ENCODE data around the gene OSBPL6. TPM values are rescaled to one million over a fixed set of nuclear protein-coding genes. Genes with fewer than 3 reads are reported as not detected.
"Not testable (repeated sequence)": the region's sequence is repeated elsewhere in the genome, so short reads cannot be mapped to it uniquely, and the experiment has no call there.

Gene OSBPL6
- total RNA-seq, 8 experiments from 2014 or later: 6.8 to 16.5 (median 11.2) TPM

DNA sequence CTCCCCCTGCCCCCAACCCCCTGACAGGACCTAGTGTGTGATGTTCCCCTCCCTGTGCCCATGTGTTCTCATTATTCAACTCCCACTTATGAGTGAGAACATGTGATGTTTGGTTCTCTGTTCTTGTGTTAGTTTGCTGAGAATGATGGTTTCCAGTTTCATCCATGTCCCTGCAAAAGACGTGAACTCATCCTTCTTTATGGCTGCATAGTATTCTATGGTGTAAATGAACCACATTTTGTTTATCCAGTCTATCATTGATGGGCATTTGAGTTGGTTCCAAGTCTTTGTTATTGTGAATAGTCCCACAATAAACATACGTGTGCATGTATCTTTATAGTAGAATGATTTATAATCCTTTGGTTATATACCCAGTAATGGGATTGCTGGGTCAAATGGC, 13.7 kb upstream of the OSBPL6 start:
- ATAC-seq (replicated peaks in 6 of 8); H3K27ac ChIP-seq; in situ Hi-C loops (cut with MboI; ENCODE audit: low pct_unique_long_range_greater_than_20kb in 2 of 9, low sequenced_read_pairs in 9 of 9, unreplicated experiment in 9 of 9); H3K4me1 ChIP-seq (replicated peaks in 1 of 2); H3K4me3 ChIP-seq: not testable (repeated sequence)
- 40 to 100% (median 100%) methylated on average over 1 to 2 of the region's 2 CpGs; no CpG with 5 or more reads in 2 of the 10 experiments for WGBS, 10 experiments

GRCh38 chr2:178187861-178188260, 6.5 kb upstream of the OSBPL6 start:
- Histone ChIP-seq H3K4me3 (no peak overlapping the region), H3K4me1 (replicated peaks in 1 of 2) (no peaks in the 10 kb centered on the region), H3K27ac (no peak overlapping the region)
- 33 to 93% (median 88%) methylated on average over 1 to 4 of the region's 4 CpGs; no CpG with 5 or more reads in 4 of the 10 experiments for WGBS, 10 experiments
- peak in 1 of 8 experiments; percentile 36 for ATAC-seq (replicated peaks in 6 of 8)
- in situ Hi-C loops (cut with MboI; ENCODE audit: low pct_unique_long_range_greater_than_20kb in 2 of 9, low sequenced_read_pairs in 9 of 9, unreplicated experiment in 9 of 9): no loop called here

GRCh38 chr2:178188466-178188865, 5.8 kb upstream of the OSBPL6 start:
- no peak for ATAC-seq (replicated peaks in 6 of 8)
- in situ Hi-C loops (cut with MboI; ENCODE audit: low pct_unique_long_range_greater_than_20kb in 2 of 9, low sequenced_read_pairs in 9 of 9, unreplicated experiment in 9 of 9): no loop called here
- 77 to 83% methylated on average over 1 to 2 of the region's 2 CpGs; no CpG with 5 or more reads in 8 of the 10 experiments for WGBS, 10 experiments
- Histone ChIP-seq H3K27ac (no peak overlapping the region), H3K4me1 (replicated peaks in 1 of 2) (peaks cover 0 to 4% of the 10 kb centered on the region in 2 donors), H3K4me3 (no peak overlapping the region)

GRCh38 chr2:178191004-178191508, 3.3 kb upstream of the OSBPL6 start:
- ATAC-seq (replicated peaks in 6 of 8): no peak
- in situ Hi-C loops (cut with MboI; ENCODE audit: low pct_unique_long_range_greater_than_20kb in 2 of 9, low sequenced_read_pairs in 9 of 9, unreplicated experiment in 9 of 9): no loop called here
- H3K4me3 ChIP-seq: no peak overlapping the region
- H3K27ac ChIP-seq: no peak overlapping the region
- H3K4me1 ChIP-seq (replicated peaks in 1 of 2): peaks cover 0 to 7% of the 10 kb centered on the region in 2 donors
- 0 to 100% (median 44%) methylated on average over 1 to 4 of the region's 6 CpGs for WGBS, 10 experiments

DNA sequence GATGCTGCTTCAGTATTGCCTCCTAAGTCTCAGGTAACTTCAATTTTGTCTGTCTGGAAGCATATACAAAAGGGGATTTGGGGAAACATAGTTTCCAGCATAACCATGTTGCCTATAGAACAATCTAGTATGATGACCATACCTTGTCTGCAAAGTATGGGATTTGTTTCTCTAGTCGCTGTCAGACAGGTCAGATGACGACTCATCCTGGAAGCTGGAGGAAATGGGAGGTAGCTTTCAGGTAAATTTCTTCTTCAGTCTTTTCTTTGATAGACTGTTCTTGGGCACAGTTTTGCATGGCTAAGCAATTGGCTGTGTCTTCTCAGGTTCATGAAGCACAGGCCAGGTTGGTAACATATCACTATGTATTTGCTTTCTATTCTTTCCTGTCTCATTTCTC, 2.8 kb upstream of the OSBPL6 start:
- no peak for ATAC-seq (replicated peaks in 6 of 8)

DNA sequence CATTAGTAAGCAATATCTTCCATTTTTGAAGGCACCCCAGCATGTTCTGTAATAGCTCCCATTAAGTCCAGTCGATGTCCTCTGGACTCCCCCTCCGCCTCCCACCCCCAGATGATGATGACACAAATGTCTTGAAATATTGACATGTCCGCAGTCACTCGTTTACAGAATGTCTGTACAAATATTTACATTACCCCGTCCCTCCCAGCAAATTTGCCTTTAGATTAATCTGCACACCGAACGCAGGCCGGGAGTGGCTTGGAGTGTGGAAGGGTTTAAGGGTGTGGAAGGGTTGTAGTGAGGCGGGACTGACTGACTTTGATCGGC, 853 bp upstream of the OSBPL6 start:
- ATAC-seq (replicated peaks in 6 of 8): peak in 3 of 8 experiments; percentile 0 to 25 (median 23)
- in situ Hi-C loops (cut with MboI; ENCODE audit: low pct_unique_long_range_greater_than_20kb in 2 of 9, low sequenced_read_pairs in 9 of 9, unreplicated experiment in 9 of 9): no loop called here
- WGBS, 10 experiments: 0 to 60% (median 16%) methylated on average over 1 to 8 of the region's 10 CpGs; no CpG with 5 or more reads in 3 of the 10 experiments
- peak overlapping the region; percentile 74 to 96 (median 91) for H3K4me3 ChIP-seq
- peaks cover 0 to 12% of the 10 kb centered on the region in 2 donors for H3K4me1 ChIP-seq (replicated peaks in 1 of 2)
- no peak overlapping the region for H3K27ac ChIP-seq

More for the DNA sequence above, 2.8 kb upstream of the OSBPL6 start:
- 71 to 100% (median 98%) methylated on average over 1 to 2 of the region's 2 CpGs; no CpG with 5 or more reads in 2 of the 10 experiments for WGBS, 10 experiments
- Histone ChIP-seq H3K4me3 (no peak overlapping the region), H3K27ac (no peak overlapping the region), H3K4me1 (replicated peaks in 1 of 2) (peaks cover 0 to 11% of the 10 kb centered on the region in 2 donors)
- in situ Hi-C loops (cut with MboI; ENCODE audit: low pct_unique_long_range_greater_than_20kb in 2 of 9, low sequenced_read_pairs in 9 of 9, unreplicated experiment in 9 of 9): no loop called here

GRCh38 chr2:178194600-178195389, 483 bp downstream of the OSBPL6 start:
- Histone ChIP-seq H3K27ac (peak overlapping the region; percentile 55 to 81), H3K4me3 (peak overlapping the region; percentile 74 to 96 (median 91)), H3K4me1 (replicated peaks in 1 of 2) (peaks cover 0 to 12% of the 10 kb centered on the region in 2 donors)
- 0 to 21% methylated on average over 4 to 11 of the region's 83 CpGs; no CpG with 5 or more reads in 8 of the 10 experiments for WGBS, 10 experiments
- in situ Hi-C loops (cut with MboI; ENCODE audit: low pct_unique_long_range_greater_than_20kb in 2 of 9, low sequenced_read_pairs in 9 of 9, unreplicated experiment in 9 of 9): no loop called here
- peak; percentile 30 to 47 (median 33) for ATAC-seq (replicated peaks in 6 of 8)

DNA sequence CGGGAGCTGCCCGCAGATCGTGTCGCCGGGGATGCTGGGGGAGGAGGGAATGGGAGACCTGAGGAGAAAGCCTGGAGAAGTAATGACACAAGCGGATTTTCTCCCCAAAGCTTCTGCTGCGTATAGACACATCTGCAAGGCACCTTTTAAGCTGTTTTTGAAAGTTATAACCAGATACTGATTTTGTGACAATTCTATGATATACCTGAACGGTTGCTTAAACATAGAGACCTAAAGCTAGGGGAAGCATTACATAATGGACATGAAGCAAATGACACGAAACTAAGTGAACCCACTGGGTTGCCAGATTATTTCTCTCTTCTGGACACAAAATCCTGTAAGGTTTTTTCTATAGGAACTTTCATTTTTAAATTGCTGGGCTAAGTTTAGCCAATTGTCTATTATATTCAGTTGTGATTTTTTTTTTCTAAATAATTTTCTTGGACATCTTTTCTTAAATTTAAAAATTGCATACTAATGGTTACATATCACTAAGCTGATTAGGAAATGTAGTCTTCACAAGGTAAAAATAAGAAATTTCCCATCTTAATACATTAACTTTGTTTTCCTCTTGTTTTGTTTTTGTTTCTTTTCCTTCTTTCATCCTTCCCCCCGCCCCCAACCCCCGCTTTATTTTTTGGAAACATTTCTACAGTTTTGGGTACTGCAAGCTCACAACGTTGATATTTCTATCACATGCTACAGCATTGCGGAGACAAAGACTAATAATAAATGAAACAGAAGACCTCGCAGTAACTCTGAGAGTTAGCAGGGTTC, 1.3 kb downstream of the OSBPL6 start:
- in situ Hi-C loops (cut with MboI; ENCODE audit: low pct_unique_long_range_greater_than_20kb in 2 of 9, low sequenced_read_pairs in 9 of 9, unreplicated experiment in 9 of 9): no loop called here
- Histone ChIP-seq H3K4me1 (replicated peaks in 1 of 2) (peaks cover 0 to 12% of the 10 kb centered on the region in 2 donors), H3K27ac (peak overlapping the region in 1 of 2 donors; percentile 81), H3K4me3 (peak overlapping the region; percentile 74 to 96 (median 91))
- no peak for ATAC-seq (replicated peaks in 6 of 8)
- 0 to 47% (median 11%) methylated on average over 2 to 12 of the region's 14 CpGs for WGBS, 10 experiments

GRCh38 chr2:178197791-178198190, 3.5 kb downstream of the OSBPL6 start:
- no peak for ATAC-seq (replicated peaks in 6 of 8)
- WGBS, 10 experiments: 56 to 100% (median 100%) methylated on average over 1 of the region's 1 CpG; no CpG with 5 or more reads in 2 of the 10 experiments
- Histone ChIP-seq H3K4me1 (replicated peaks in 1 of 2) (peaks cover 0 to 12% of the 10 kb centered on the region in 2 donors), H3K4me3 (no peak overlapping the region), H3K27ac (no peak overlapping the region)
- in situ Hi-C loops (cut with MboI; ENCODE audit: low pct_unique_long_range_greater_than_20kb in 2 of 9, low sequenced_read_pairs in 9 of 9, unreplicated experiment in 9 of 9): no loop called here

DNA sequence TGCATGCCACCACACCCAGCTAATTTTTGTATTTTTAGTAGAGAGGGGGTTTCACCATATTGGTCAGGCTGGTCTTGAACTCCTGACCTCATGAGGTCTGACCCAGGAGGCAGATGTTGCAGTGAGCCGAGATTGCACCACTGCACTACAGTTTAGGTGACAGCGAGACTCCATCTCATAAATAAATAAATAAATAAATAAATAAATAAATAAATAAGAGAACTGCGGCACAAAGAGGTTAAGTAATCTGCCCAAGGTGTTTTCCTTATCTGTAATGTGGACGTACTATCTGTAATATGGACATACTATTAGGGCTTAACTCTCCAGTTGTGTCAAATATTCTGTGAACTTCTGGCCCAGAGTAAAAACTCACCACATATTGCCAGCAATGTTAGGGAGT, 4.1 kb downstream of the OSBPL6 start:
- in situ Hi-C loops (cut with MboI; ENCODE audit: low pct_unique_long_range_greater_than_20kb in 2 of 9, low sequenced_read_pairs in 9 of 9, unreplicated experiment in 9 of 9); H3K4me1 ChIP-seq (replicated peaks in 1 of 2); H3K4me3 ChIP-seq; H3K27ac ChIP-seq; ATAC-seq (replicated peaks in 6 of 8): not testable (repeated sequence)
- whole genome bisulfite sequencing, 10 experiments: 90 to 100% (median 100%) methylated on average over 1 to 4 of the region's 4 CpGs; no CpG with 5 or more reads in 1 of the 10 experiments

- 50 to 100% (median 75%) methylated on average over 1 of the region's 1 CpG; no CpG with 5 or more reads in 5 of the 10 experiments for WGBS, 10 experiments
- in situ Hi-C loops (cut with MboI; ENCODE audit: low pct_unique_long_range_greater_than_20kb in 2 of 9, low sequenced_read_pairs in 9 of 9, unreplicated experiment in 9 of 9): no loop called here
- Histone ChIP-seq H3K4me3 (no peak overlapping the region), H3K4me1 (replicated peaks in 1 of 2) (peaks cover 0 to 8% of the 10 kb centered on the region in 2 donors), H3K27ac (no peak overlapping the region)
- no peak for ATAC-seq (replicated peaks in 6 of 8)
Measured at GRCh38 chr2:178199334-178199733, 5.0 kb downstream of the OSBPL6 start.

GRCh38 chr2:178200331-178200730, 6.0 kb downstream of the OSBPL6 start:
- ATAC-seq (replicated peaks in 6 of 8): no peak
- in situ Hi-C loops (cut with MboI; ENCODE audit: low pct_unique_long_range_greater_than_20kb in 2 of 9, low sequenced_read_pairs in 9 of 9, unreplicated experiment in 9 of 9): no loop called here
- Histone ChIP-seq H3K4me3 (no peak overlapping the region), H3K27ac (no peak overlapping the region), H3K4me1 (replicated peaks in 1 of 2) (peaks cover 9 to 12% of the 10 kb centered on the region in 2 donors)
- 67 to 100% (median 85%) methylated on average over 1 of the region's 1 CpG; no CpG with 5 or more reads in 4 of the 10 experiments for WGBS, 10 experiments

GRCh38 chr2:178202927-178203326, 8.6 kb downstream of the OSBPL6 start:
- peaks cover 4 to 9% of the 10 kb centered on the region in 2 donors for H3K4me1 ChIP-seq (replicated peaks in 1 of 2)
- ATAC-seq (replicated peaks in 6 of 8): no peak

More at GRCh38 chr2:178202927-178203326, 8.6 kb downstream of the OSBPL6 start:
- H3K27ac ChIP-seq: no peak overlapping the region
- H3K4me3 ChIP-seq: no peak overlapping the region
- in situ Hi-C loops (cut with MboI; ENCODE audit: low pct_unique_long_range_greater_than_20kb in 2 of 9, low sequenced_read_pairs in 9 of 9, unreplicated experiment in 9 of 9): no loop called here
